ENCODE measurements around the gene C1orf159. TPM values are rescaled to one million over a fixed set of nuclear protein-coding genes. Genes with fewer than 3 reads are reported as not detected.
"Not testable (repeated sequence)": the region's sequence is repeated elsewhere in the genome, so short reads cannot be mapped to it uniquely, and the experiment has no call there.

Gene C1orf159
- total RNA-seq, 1 donor from 2014 or later: 7.7 TPM

- DNase-seq (ENCODE audit: low spot score): no peak
Observed at GRCh38 chr1:1082239-1082775, 33.6 kb downstream of the C1orf159 start.

- no peak for DNase-seq (ENCODE audit: low spot score)
Observed at GRCh38 chr1:1081311-1082238, 34.3 kb downstream of the C1orf159 start.

- no peak for DNase-seq (ENCODE audit: low spot score)
Observed at GRCh38 chr1:1080951-1081310, 35.0 kb downstream of the C1orf159 start.

- peak; percentile 85 for DNase-seq (ENCODE audit: low spot score)
Observed at GRCh38 chr1:1080122-1080757, 35.6 kb downstream of the C1orf159 start.

- DNase-seq (ENCODE audit: low spot score): peak; percentile 72
Observed at GRCh38 chr1:1079408-1080121, 36.3 kb downstream of the C1orf159 start.

DNA sequence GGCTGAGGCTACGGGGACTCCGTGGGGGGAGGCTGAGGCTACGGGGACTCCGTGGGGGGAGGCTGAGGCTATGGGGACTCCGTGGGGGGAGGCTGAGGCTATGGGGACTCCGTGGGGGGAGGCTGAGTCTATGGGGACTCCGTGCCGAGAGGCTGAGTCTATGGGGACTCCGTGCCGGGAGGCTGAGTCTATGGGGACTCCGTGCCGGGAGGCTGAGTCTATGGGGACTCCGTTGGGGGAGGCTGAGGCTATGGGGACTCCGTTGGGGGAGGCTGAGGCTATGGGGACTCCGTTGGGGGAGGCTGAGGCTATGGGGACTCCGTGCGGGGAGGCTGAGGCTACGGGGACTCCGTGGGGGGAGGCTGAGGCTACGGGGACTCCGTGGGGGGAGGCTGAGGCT, 38.5 kb downstream of the C1orf159 start:
- DNase-seq (ENCODE audit: low spot score): not testable (repeated sequence)

DNA sequence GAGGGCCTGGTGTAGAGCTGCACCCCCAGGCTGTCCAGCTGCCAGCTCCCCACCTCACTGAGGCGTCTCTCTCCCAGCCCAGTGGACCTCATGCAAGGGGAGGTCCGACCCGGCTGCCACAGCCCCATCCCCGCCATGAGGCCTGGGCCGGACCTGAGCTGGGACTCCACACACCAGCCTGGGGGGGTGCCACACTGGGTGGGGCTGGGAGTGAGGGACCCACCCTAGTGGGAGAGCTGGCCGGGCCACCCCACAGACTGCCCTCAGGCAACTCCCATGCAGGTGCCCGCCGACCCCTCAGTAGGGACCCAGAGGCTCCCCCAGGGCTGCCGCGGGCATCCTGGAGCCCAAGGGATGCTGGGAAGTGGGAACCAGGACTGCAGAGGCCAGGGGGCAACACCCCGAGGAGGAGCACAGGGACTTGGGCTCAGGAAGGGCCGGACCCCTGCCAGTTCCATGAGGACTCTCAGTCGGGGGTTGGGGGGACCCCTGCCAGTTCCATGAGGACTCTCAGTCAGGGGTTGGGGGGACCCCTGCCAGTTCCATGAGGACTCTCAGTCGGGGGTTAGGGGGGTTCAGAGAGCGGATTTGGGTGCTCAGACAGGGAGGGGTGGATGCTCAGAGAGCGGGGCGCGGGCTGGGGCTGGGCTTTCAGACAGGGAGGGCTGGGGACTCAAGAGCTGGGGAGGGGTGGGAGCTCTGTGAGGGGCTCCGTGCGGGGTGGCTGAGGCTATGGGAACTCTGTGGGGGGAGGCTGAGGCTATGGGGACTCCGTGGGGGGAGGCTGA, 40.5 kb downstream of the C1orf159 start:
- DNase-seq (ENCODE audit: low spot score): no peak

DNA sequence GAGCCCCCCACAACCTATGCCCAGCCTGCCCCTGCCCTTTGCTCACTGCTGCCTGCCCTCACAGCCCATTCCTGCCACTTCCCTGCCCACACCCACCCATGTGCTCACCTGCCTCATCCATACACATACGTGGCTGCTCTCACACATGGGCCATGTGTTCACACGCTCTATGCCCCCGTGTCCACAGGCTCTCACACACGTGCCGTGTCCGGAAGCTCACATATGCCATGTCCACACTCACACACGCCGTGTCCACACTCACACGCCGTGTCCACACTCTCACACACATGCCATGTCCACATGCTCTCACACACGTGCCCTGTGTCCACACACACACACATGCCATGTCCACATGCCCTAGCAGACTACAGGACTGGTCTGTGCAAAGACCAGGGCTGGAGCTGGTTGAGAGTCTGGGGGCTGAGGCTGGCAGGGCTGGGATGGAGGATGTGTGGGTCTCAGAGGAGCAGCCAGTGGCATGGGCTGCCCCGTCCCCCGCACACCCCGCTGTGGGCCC, 41.2 kb downstream of the C1orf159 start:
- no peak for DNase-seq (ENCODE audit: low spot score)

GRCh38 chr1:1073743-1074587, 41.9 kb downstream of the C1orf159 start, which contains the start of gene RNF223:
Gene RNF223, minus strand, starts transcription at chr1:1074306. Its CDS starts 1,740 bp downstream, at chr1:1072566.
- no peak for DNase-seq (ENCODE audit: low spot score)

- DNase-seq (ENCODE audit: low spot score): no peak
Observed at GRCh38 chr1:1072849-1073742, 42.8 kb downstream of the C1orf159 start.

- no peak for DNase-seq (ENCODE audit: low spot score)
Observed at GRCh38 chr1:1072299-1072848, 43.5 kb downstream of the C1orf159 start.

DNA sequence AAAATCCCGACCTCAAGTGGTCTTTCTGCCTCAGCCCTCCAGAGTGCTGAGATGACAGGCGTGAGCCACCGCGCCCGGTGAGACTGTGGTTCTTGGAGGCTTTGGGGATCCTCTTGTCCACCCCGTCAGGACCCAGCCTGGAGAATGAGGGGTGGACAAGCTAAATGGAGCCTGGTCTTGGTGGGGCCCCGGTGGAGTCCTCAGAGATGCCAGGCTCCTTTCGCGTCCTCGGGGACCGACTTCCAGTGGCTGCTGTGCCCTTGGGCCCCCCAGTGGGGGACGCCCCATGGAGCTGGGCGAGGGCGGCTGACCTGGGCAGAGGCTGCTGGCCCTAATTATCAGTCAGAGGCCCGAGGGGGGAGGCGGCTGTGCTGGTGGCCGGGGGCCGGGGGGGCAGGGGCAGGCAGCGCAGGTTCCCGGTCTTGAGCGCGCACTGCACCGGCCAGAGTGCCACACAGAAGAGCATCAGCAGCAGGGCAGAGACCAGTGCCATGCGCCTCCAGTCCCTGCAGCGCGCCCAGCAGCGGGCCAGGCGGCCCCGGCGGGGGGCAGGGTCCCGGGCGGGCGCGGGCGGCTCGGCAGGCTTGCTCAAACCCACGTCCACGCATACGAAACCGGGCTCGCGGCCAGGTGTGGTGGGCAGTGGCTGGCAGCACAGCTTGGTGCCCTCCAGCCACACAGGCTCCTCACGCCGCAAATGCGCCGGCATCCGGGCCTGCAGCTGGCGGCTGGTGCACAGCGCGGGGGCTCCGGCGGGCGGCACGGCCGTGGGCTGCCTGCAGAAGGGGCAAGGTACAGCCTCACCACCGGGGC, 44.2 kb downstream of the C1orf159 start:
- no peak for DNase-seq (ENCODE audit: low spot score)

DNA sequence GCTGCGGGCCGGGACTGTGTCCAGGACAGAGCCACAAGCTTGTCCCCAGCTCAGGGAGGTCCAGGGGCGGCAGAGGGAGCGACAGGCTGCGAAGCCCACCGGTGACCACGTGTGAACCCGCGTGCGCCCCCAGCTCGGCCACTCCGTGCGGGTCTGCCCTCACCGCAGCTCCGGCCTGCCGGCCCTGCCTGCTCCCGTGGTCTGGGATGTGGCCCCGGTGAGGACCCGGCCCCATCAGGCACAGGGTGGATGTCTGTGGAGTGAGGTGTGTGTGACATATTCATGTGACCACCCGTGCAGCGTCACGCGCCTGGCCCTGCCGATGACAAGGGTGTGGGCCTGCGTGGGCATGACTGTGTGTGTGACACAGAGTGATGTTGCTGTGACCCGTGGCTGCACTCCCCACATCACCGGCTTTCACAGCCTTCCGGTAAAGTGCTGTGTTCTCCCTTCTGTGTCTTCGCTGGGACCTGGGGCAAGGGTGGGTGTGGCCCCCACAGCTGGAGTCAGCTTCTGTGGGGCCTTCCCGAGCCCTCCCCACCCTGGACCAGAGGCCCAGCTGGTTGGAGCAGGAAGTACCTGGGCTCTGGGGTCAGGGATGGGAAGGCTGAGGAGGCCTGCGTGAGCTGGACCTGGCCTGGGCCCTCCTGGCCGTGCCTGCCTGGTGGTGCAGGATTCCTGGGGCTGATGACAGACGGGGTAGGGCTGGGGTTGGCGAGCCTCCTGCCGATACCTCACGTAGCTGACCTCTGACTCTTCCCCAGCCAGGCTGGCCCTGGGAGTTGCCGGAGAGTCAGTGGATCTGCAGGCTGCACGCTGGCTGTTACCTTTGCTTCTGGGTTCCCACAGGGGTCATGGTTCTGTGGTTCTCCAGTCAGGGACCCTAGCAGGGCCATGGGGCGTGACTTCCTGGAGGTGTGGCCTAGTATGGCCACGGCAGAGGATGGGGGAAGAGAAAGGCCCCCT, 45.9 kb downstream of the C1orf159 start:
- no peak for DNase-seq (ENCODE audit: low spot score)

- DNase-seq (ENCODE audit: low spot score): peak; percentile 47
Observed at GRCh38 chr1:1069056-1069710, 46.7 kb downstream of the C1orf159 start.

DNA sequence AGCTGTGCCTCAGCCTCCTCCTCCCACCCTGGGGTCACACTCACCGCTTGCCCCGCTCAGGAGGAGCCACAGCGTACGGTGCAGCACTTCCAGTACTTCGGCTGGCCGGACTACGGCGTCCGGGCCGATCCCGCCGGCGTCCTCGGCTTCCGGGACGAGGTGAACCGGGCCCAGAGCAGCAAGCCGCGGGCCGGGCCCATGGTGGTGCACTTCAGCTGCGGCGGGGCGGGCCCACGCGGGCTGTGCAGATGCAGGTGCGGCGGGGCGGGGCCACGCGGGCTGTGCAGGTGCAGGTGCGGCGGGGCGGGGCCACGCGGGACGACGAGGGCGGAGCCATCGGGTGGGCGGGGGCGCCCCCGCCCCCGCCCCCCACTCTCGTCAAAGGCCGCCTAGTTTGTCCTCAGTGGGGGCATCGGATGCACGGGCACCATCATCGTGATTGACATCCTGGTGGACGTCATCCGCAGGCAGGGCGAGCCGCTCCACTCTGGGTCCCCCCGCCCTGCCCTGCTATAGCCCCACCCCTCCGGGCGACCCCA, 47.3 kb downstream of the C1orf159 start:
- no peak for DNase-seq (ENCODE audit: low spot score)
